ENCODE measurements around the gene PTGR1. TPM values are rescaled to one million over a fixed set of nuclear protein-coding genes. Genes with fewer than 3 reads are reported as not detected.
"Not testable (repeated sequence)": the region's sequence is repeated elsewhere in the genome, so short reads cannot be mapped to it uniquely, and the experiment has no call there.

The PTGR1 gene
- total RNA-seq, 1 experiment from 2014 or later, result 92.3 TPM

- Histone ChIP-seq H3K27me3 (no peaks in the 10 kb centered on the region), H3K4me3 (peak overlapping the region; percentile 84), H3K27ac (peak overlapping the region; percentile 66), H3K4me1 (peaks cover 16% of the 10 kb centered on the region), H3K36me3 (peaks cover 34% of the 10 kb centered on the region), H3K9me3 (replicated peaks) (no peaks in the 10 kb centered on the region; the same call in 1 of the 2 replicates)
- DNase-seq, result peak in 1 of 2 experiments; percentile 17
Observed at GRCh38 chr9:111598733-111599091, 735 bp downstream of the PTGR1 start.

- peak overlapping the region; percentile 66 for H3K27ac ChIP-seq
- peaks cover 39% of the 10 kb centered on the region for H3K36me3 ChIP-seq
- no peaks in the 10 kb centered on the region; the same call in 1 of the 2 replicates for H3K9me3 ChIP-seq (replicated peaks)
- H3K27me3 ChIP-seq, result no peaks in the 10 kb centered on the region
- peak overlapping the region; percentile 84 for H3K4me3 ChIP-seq
- DNase-seq, result peak; percentile 63 to 73
- peaks cover 16% of the 10 kb centered on the region for H3K4me1 ChIP-seq
Observed at GRCh38 chr9:111597852-111598732, 1.4 kb downstream of the PTGR1 start.

GRCh38 chr9:111588846-111589245 lies 10.6 kb downstream of the PTGR1 start:
- H3K4me3 ChIP-seq, result no peak overlapping the region
- H3K27me3 ChIP-seq, result no peaks in the 10 kb centered on the region
- DNase-seq, result no peak
- H3K4me1 ChIP-seq, result no peaks in the 10 kb centered on the region
- H3K36me3 ChIP-seq, result peaks cover 57% of the 10 kb centered on the region
- H3K27ac ChIP-seq, result no peak overlapping the region
- no peaks in the 10 kb centered on the region for H3K9me3 ChIP-seq (replicated peaks)

DNA sequence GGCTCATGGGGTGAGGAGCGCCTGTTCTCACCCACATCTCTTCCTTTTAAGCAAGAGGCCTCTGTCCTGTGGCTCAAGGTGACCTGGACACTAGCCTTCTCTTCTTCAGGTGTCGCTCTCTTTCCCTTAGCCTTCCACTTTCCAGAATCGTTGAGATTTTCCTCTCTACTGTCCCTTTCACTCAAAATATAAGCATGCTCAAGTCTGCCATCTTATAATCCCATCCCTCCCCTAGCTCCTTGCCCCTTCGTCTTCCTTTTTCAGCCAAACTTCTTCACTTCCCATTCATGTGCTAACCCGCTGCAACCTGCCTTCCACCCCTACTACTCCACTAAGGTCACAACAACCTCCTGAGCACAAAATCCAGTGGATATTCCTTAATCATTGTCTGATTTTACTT lies 13.1 kb downstream of the PTGR1 start:
- no peak for DNase-seq
- Histone ChIP-seq H3K4me3 (no peak overlapping the region), H3K27me3 (no peaks in the 10 kb centered on the region), H3K36me3 (peaks cover 51% of the 10 kb centered on the region), H3K27ac (no peak overlapping the region), H3K9me3 (replicated peaks) (no peaks in the 10 kb centered on the region), H3K4me1 (no peaks in the 10 kb centered on the region)

GRCh38 chr9:111582888-111583287 lies 16.6 kb downstream of the PTGR1 start:
- H3K36me3 ChIP-seq, result peaks cover 67% of the 10 kb centered on the region
- H3K27me3 ChIP-seq, result no peaks in the 10 kb centered on the region
- DNase-seq, result no peak

DNA sequence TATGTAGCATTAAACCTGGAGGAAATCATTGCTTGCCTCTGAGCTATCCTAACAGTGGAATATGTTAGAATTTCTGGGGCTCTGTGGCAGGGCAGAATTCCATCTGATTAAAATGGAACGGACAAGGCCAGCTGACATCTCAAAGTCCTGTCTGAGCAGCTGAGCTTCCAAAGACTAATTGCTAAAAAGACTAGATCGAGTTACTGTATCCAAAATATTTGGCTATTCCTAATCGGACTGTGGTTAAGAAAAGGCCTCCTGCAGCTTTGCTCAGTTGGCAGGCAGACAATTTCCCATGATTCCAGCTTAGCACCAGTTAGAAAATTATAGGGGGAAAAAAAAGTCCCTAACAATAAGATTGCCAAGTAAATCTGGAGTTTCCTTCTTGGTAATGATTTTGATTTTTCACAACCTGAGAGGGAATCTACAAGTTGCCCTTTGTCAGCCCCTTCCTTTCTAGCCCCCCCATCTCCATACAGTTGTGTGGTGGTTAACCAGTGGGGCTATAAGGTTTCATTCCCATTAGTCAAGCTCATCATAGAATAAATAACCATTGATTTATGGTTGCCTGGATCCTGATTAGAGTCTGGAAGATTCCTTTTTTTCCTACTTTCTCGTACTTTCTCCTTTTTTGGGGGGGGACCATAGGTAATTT lies 26.4 kb downstream of the PTGR1 start:
- peaks cover 22% of the 10 kb centered on the region for H3K4me1 ChIP-seq
- no peaks in the 10 kb centered on the region for H3K27me3 ChIP-seq
- peak; percentile 92 to 98 for DNase-seq
- H3K36me3 ChIP-seq, result peaks cover 79% of the 10 kb centered on the region
- peak overlapping the region; percentile 90 for H3K27ac ChIP-seq
- peaks cover 21% of the 10 kb centered on the region for H3K9me3 ChIP-seq (replicated peaks)
- H3K4me3 ChIP-seq, result no peak overlapping the region

More at GRCh38 chr9:111582888-111583287, 16.6 kb downstream of the PTGR1 start:
- H3K4me1 ChIP-seq, result no peaks in the 10 kb centered on the region
- H3K4me3 ChIP-seq, result no peak overlapping the region
- H3K9me3 ChIP-seq (replicated peaks), result no peaks in the 10 kb centered on the region
- no peak overlapping the region for H3K27ac ChIP-seq

GRCh38 chr9:111568127-111568526 lies 31.3 kb downstream of the PTGR1 start:
- not testable (repeated sequence) for H3K27me3 ChIP-seq, H3K4me3 ChIP-seq, H3K4me1 ChIP-seq, H3K27ac ChIP-seq
- Histone ChIP-seq H3K36me3 (peaks cover 89% of the 10 kb centered on the region), H3K9me3 (replicated peaks) (peaks cover 31% of the 10 kb centered on the region)
- DNase-seq, result peak in 1 of 2 experiments; percentile 20

DNA sequence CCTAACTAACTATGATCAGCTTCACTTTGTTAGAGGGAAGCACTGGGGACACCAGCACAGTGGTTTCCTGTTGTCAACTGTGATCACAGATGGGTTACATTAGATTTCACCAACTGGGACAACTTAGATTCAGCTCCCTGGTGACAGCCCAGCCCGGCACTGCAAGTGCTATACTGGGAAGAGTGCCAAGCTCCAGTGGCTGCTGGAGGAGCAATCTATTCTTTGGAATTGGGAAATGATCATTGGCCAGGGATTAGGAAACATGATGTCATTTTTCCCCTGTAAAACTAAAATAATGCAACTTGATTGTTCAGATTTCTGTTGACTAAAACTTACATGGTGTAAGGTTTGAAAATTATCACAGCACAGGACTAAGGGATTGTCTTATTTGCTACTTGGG lies 33.2 kb downstream of the PTGR1 start:
- H3K9me3 ChIP-seq (replicated peaks), result peaks cover 25% of the 10 kb centered on the region
- H3K36me3 ChIP-seq, result peaks cover 95% of the 10 kb centered on the region
- no peaks in the 10 kb centered on the region for H3K4me1 ChIP-seq
- no peaks in the 10 kb centered on the region for H3K27me3 ChIP-seq
- H3K27ac ChIP-seq, result no peak overlapping the region
- peak in 1 of 2 experiments; percentile 19 for DNase-seq
- H3K4me3 ChIP-seq, result no peak overlapping the region

GRCh38 chr9:111561165-111561719 lies 38.2 kb downstream of the PTGR1 start:
- peaks cover 45% of the 10 kb centered on the region for H3K36me3 ChIP-seq
- 0 out of 2 replicates have a peak, but pooled peaks cover 2% of the 10 kb centered on the region for H3K9me3 ChIP-seq (replicated peaks)
- DNase-seq, result no peak
- no peaks in the 10 kb centered on the region for H3K27me3 ChIP-seq
- no peaks in the 10 kb centered on the region for H3K4me1 ChIP-seq
- H3K27ac ChIP-seq, result no peak overlapping the region
- no peak overlapping the region for H3K4me3 ChIP-seq

DNA sequence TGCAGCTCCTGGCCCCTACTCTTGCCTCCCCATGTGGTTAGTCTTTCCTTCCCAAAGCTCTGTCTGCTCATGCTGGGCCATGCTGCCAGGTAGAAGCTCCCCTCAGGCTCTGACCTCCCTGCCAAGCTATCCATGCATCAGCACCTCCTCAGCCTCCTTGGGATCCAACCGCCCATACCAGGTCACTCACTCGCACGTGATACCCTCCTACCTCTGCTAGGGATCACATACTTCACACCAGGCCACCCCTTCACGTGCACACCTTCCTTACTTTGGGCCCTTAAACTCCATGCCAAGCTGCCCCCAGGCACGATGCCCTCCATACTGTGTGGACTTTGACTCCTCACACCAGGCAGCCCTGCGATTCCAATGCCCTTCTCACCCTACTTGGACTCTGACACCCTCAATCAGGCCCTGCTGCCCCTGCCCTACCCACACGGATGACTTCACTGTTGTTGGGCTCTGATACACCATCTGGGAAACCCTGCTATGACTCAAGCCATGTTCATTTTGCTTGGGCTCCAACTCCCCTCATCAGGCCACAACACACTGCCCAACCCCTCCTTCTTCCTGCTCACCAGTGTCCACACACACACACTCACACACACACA lies 40.3 kb downstream of the PTGR1 start:
- H3K9me3 ChIP-seq (replicated peaks), result peaks cover 9% of the 10 kb centered on the region; the same call in 1 of the 2 replicates
- H3K27me3 ChIP-seq, result no peaks in the 10 kb centered on the region
- H3K4me3 ChIP-seq, result no peak overlapping the region
- no peak for DNase-seq
- H3K27ac ChIP-seq, result no peak overlapping the region
- no peaks in the 10 kb centered on the region for H3K4me1 ChIP-seq
- peaks cover 29% of the 10 kb centered on the region for H3K36me3 ChIP-seq

- not testable (repeated sequence) for H3K4me1 ChIP-seq, H3K27me3 ChIP-seq, DNase-seq, H3K4me3 ChIP-seq, H3K27ac ChIP-seq
- Histone ChIP-seq H3K9me3 (replicated peaks) (peaks cover 13% of the 10 kb centered on the region), H3K36me3 (peaks cover 17% of the 10 kb centered on the region)
Observed at GRCh38 chr9:111555425-111555824, 44.0 kb downstream of the PTGR1 start.

DNA sequence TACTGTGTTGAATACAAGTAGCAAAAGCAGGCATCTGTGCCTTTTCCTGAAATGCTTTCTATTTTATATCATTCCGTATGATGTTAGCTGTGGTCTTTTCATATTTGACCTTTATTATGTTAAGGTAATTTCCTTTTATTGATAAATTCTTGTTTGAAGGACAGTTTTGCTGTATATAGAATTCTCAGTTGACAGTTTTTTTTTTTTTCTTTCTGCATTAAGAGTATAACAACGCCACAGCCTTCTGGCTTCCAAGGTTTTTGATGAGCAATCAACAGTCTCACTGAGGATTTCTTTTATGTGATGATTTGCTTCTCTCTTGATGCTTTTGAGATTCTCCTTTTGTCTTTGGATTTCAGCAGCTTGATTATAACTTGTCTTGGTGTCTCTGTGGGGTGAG lies 50.8 kb downstream of the PTGR1 start:
- Histone ChIP-seq H3K27me3 (no peaks in the 10 kb centered on the region), H3K4me3 (no peak overlapping the region), H3K9me3 (replicated peaks) (peaks cover 28% of the 10 kb centered on the region), H3K36me3 (peaks cover 14% of the 10 kb centered on the region), H3K27ac (no peak overlapping the region), H3K4me1 (no peaks in the 10 kb centered on the region)
- no peak for DNase-seq

DNA sequence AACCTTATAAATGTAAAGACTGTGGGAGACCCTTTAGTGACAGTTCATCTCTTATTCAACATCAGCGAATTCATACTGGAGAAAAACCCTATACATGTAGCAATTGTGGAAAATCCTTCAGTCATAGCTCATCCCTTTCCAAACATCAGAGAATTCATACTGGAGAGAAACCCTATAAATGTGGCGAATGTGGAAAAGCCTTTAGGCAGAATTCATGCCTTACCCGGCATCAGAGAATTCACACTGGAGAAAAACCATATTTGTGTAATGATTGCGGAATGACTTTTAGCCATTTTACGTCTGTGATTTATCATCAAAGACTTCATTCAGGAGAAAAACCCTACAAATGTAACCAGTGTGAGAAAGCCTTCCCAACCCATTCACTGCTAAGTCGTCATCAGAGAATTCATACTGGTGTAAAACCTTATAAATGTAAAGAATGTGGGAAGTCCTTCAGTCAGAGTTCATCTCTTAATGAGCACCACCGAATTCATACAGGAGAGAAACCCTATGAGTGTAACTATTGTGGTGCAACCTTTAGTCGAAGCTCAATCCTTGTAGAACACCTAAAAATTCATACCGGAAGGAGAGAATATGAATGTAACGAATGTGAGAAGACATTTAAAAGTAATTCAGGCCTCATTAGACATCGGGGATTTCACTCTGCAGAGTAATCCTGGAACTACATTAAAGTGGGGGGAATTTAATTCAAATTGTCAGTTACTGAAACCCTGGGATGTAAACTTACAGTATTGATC lies 56.8 kb downstream of the PTGR1 start:
- DNase-seq, result peak in 1 of 2 experiments; percentile 32
- H3K36me3 ChIP-seq, result peaks cover 39% of the 10 kb centered on the region

GRCh38 chr9:111533099-111533790 lies 66.2 kb downstream of the PTGR1 start:
- H3K27me3 ChIP-seq, result no peaks in the 10 kb centered on the region
- H3K36me3 ChIP-seq, result peaks cover 61% of the 10 kb centered on the region
- H3K27ac ChIP-seq, result no peak overlapping the region
- DNase-seq, result no peak
- H3K4me1 ChIP-seq, result no peaks in the 10 kb centered on the region
- H3K9me3 ChIP-seq (replicated peaks), result peaks cover 23% of the 10 kb centered on the region
- H3K4me3 ChIP-seq, result no peak overlapping the region

More for the DNA sequence above, 56.8 kb downstream of the PTGR1 start:
- Histone ChIP-seq H3K4me3 (no peak overlapping the region), H3K27me3 (no peaks in the 10 kb centered on the region), H3K9me3 (replicated peaks) (peaks cover 42% of the 10 kb centered on the region), H3K27ac (no peak overlapping the region), H3K4me1 (no peaks in the 10 kb centered on the region)
